Left colon (tissue), 2 donors: Measurements from ENCODE around the gene SLC37A1. TPM values are rescaled to one million over a fixed set of nuclear protein-coding genes. Genes with fewer than 3 reads are reported as not detected.
A peak's percentile ranks its signal among the peaks of the same experiment; 100 is the strongest.

Experiments used
- ATAC-seq: fragments of 200-7000 bp; cut with Tn5 transposase; one replicate; pipeline ENCODE4 v1.9.1; 2020; ENCODE audit warnings: mild to moderate bottlenecking, moderate library complexity
- DNase-seq, 2 donors: peaks; one replicate each; pipeline ENCODE4 v3.0.0-alpha.2; 2020
- intact Hi-C, 2 donors: fragments of 100-400 bp; cut with DNase I in 1 of 2; cut with micrococcal nuclease in 1 of 2; formaldehyde crosslinking; loops; one replicate each; pipeline versions ENCODE4 v1.11.2 to v1.14.0; 2022; cut with DNase I, micrococcal nuclease
- total RNA-seq, 2 donors: library from RNA; stranded (reverse); fragmentation: NEBNext Ultra II Directional; extraction: Animal tissue kit (Norgen Biotek cat#: 25700); gene quantifications; one replicate each; pipeline ENCODE4 v1.2.1, GENCODE V29; 2021
- donor health status: DM: no; HTN: no; CAD: no.
- donor health status: DM: yes; HTN: yes; CAD: no.

The SLC37A1 gene
- total RNA-seq, 2 donors from 2014 or later = 63.5 to 171 TPM

DNA sequence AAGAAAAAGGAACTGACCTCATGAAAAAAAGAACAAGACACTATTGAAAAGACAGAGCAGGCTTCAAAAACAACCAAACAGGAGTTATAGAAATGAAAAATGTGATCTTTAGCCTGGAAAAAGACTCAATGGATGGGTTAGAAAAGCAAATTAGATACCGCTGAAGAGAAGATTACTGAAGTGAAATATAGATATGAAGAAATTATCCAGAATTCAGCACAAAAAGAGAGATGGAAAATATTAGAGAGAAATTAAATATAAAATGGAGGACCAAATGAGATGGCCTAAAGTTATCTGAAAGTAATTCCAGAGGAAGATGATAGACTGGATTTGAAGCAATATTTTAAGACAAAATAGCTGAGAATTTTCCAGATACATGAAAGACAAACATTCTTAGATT, 63.0 kb downstream of the SLC37A1 start:
- no peak for ATAC-seq
- no peak for DNase-seq
- intact Hi-C loops = no loop called here

DNA sequence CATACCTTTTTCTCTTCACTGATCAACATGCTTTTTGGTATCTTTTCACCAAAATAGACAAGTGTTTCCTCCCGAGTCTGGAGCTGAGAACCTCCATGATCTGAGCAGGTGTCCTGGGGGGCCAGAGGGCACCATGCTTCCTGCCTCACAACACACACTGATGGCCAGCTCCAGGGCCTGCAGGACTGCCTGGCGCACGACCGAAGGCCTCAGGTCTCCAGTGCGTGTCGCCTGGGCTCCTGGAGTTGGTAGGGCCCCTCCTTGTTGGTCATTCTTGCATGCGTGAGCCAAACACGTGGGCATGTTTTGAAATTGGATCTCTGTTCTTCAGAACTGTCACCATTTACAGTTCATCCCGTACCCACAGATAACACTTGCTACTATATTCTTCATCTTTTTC, 64.4 kb downstream of the SLC37A1 start:
- DNase-seq (peak in 1 of 2 donors; percentile 22), ATAC-seq (no peak)
- intact Hi-C loops = no loop called here

DNA sequence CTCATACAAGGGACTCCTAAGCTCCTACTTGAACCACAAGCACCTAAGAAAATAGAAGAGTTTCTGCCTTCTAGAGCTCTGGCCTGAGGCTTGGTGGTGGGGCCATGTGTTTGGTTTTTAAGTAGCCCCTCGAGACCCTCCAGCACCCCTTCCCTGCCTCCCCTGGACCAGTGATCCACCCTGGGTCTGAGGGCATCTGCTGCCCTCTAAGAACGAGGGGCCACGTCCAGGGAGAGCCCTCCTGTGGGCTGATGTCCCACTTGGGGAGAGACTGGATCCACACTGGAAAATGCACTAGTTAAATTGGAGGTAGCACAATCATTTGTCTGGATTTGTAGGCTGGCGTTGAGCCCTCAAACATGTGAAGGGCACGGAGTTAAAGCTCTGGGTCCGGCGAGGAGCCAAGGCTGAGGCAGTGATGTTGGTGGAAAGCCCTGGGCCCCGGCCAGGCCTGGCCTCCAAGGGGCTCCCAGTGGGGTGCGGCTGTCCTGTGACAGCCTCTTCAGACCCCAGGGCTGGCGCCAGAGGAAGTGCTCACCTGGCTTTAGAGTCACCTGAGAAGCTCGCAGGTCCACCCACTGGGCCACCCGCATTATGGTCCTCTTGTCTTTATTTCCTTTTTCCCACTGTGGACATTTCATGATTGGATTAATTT, 65.2 kb downstream of the SLC37A1 start:
- peak in 1 of 2 donors; percentile 12 for DNase-seq
- ATAC-seq = peak; percentile 7
- intact Hi-C loops = no loop called here

DNA sequence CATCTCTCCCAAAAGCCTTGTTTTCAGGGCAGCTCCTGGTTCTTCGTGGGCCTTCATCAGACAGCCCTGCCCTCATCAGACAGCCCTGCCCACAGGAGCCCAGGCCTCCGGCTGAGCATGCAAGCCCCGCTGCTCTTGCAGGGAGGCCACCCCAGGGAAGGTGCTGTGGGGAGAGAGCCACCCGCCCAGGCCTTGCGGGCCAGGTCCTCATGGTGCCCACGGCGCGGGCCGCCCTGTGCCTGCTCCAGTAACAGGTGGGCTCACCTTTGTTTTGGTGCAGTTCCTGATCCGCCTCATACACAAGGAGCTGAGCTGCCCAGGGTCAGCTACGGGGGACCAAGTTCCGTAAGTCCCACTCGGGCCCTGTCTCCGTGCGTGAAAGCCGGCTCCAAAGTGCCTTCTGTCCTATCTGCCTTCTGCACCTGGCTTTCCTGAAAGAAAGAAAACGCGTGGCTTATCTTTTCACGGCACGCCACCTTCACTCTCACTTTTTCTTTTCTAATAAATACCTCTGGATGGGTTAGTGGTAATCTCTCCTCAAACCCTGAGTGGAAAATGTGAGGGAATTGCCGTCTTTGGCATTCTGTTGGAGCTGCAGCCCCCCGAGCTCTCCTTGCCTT, 65.9 kb downstream of the SLC37A1 start:
- no peak for DNase-seq
- intact Hi-C loops = no loop called here

DNA sequence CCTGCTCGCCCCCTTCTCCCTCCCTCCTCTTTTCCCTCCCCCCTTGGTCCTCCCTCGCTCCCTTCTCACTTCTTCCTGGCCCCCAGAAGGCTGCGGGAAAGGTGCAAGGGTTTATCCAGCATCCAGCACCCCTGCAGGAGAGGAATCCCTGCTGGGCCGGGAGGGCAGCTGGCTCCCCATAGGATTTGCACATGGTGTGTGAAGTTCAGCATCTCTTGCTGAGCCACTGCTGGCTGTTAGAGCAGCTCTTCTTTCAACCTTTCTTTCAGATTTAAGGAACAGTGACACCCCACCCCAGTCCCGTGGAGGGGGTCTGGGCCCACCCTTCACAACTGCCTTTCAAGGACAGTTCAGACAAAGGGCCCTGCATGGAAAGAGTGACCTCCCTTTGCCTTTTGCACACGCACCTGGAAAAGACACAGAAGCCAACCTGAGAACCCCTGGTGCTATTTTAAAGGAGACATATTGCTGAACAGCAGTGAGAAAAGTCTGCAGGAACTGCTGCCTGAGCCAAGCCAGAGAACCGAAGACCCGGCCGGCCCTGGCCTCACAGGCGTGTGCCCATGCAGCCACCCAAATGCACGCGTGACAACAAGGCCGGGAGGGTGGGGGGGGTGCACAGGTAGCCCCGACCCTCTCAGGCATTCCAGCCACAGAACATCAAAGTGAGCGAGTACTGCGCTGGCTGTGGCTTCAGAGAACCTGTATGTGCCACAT, 66.6 kb downstream of the SLC37A1 start:
- intact Hi-C loops = no loop called here
- DNase-seq = peak in 1 of 2 donors; percentile 10
- ATAC-seq = no peak

More for the DNA sequence above, 65.9 kb downstream of the SLC37A1 start:
- ATAC-seq = peak; percentile 54

DNA sequence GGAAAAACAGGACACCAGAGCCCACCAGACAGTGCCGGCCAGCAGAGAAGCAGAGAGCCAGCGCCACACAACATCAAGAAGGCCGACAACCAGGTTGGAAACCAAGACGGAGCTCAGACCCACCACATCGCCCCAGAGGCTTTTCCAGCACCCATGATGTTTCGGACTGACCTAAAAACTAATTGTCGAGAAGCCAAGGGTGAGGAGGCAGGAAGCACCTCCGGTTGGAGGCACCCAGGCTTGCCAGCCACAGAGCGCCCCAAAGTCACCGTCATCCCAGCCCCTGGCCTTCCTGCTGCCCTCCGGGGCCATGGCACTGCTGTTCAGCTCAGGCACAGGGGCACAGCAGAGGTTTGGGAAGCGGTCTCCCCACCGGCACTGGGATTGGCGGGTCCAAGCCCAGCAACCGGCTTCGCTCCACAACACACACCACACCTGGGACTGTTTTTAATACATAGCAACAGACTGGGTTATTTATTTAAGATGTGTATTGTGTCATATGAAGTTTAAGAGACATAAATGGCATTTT, 67.2 kb downstream of the SLC37A1 start:
- intact Hi-C loops = no loop called here
- DNase-seq = peak in 1 of 2 donors; percentile 16

DNA sequence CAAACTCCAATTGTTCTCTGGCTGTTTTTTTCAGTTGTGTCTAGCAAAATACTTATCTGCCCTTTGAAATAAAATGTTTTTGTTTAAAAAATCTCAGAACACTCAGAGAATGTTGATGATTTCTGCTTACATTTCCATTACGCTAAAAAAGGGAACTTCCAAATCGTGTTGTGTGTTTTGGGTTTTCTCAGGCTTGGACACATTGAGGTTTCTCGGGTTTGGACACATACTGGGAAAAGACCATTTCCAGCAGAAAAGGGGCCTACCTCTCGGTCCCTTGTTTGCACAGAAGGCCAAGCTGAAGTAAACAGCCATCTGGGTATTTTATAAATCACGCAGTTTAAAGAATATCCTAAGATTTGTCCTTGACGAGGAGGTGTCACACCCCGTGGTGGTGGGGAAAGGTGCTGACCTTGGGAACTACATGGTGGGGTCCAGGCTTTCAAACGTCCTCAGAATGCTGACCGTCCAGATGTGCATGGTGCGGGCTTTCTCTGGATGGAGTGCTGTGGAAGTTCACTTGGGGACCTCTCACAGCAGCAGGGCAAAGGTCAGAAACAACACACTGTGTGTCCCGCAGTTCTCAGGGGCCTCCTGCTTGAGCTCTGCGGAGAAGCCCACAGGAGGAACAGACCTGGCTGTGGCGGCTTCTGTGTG, 67.8 kb downstream of the SLC37A1 start:
- intact Hi-C loops = no loop called here
- DNase-seq (peak in 1 of 2 donors; percentile 14), ATAC-seq (no peak)

More for the DNA sequence above, 67.2 kb downstream of the SLC37A1 start:
- ATAC-seq = no peak

DNA sequence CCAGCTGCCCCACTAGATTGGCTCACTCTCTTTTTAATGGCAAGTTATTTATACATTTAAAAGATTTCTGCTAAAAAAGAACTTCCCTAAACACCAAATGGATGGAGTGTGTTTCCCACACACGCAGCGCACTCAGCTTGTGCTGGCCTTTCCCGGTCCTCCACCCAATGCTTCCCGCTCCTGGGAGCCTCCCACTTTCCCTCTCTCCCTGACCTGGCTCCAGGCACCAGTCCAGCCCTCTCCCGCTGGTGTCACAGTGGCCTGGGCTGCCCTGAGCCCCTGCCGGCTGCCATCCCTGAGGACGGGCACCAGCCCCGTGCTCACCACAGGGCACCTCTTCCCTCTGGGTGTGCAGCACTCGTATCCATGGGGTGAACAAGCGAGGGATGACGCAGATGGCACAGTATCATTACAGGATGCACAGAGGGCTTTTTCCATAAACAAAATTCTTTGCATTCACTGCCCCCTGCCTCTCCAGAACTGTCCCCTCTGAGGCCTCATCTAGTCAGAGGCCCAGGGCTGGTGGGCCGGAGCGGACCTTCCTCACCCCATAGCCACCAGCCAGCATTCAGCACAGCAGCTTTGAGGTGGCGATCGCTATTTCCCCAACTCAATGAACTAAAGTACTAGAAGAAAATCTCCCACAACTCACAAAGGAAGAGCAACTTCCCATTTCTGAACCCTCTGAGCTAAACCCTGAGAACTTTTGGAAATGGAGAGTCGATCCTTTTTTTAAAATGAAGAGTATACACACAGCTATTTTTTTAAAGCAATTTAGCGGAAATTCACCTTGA, 68.5 kb downstream of the SLC37A1 start:
- peak in 1 of 2 donors; percentile 18 for DNase-seq

DNA sequence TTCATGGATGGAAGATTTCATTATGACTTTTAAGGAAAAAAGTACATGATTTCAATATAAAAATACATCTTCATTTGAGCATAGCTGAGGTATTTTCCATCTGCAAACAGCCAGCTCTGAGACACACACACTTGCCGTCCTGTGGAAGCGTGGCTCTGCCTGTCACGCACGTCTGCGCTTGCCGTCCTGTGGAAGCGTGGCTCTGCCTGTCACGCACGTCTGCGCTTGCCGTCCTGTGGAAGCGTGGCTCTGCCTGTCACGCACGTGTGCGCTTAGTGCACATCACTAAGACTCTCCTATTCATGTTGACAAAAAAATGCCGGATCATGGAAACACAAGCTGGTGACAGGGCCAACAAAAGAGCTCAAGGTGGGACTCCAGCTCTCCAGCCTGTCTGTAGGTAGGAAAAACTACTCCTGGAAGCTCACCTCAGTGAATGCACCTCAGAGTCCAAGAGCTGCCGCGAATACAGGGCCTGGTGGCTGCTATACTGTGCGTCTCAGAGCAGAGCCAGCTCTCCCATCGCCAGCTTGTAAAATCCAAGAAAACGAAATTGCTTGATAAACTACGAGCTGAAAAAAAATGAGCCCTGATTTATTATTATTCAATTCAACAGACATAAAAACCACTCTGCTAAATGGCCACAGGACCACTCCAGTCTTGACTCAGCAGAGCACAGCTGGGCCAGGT, 69.3 kb downstream of the SLC37A1 start:
- ATAC-seq (no peak), DNase-seq (no peak)
- intact Hi-C loops = no loop called here

More for the DNA sequence above, 68.5 kb downstream of the SLC37A1 start:
- ATAC-seq = peak; percentile 8
- intact Hi-C loops = no loop called here

DNA sequence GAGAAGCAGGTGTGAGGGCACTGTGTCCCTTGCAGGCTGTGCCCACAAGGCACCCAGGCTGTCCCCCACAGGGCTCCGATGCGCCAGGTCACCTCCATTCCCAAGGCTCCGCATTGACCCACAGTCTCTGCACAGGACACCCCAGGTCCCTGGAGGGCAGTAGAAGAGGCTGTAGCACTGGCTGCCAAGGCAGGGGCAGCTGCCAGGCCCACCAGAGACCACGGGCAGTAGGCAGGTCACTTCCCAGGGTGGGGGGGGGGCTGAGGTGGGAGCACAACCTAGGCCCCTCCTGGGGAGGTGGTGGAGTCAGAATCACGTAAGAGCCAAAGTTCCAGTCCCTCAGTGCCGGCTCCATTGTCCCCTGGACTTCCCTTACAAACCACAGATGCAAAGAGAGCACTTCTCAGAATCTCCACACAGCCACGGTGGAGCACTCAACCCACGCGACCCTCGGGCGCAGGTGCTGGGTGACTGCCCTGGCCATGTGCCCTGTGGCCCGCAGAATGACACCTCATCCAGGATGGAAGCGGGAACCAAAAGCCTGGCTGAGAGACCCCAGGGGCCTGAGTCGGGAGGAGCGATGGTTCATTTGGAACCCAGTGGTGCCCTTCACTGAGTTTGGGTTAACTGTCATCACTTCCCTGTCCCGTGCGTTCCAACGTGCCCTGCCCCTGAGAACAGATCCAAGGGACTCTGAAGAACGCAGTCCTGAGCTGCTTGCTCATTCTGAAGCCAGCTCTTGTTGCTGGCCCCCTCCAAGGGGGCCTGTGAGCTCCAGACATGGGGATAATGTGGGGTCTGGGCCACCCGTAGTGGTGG, 70.0 kb downstream of the SLC37A1 start:
- intact Hi-C loops = no loop called here
- peak in 1 of 2 donors; percentile 20 for DNase-seq
- ATAC-seq = peak; percentile 8

DNA sequence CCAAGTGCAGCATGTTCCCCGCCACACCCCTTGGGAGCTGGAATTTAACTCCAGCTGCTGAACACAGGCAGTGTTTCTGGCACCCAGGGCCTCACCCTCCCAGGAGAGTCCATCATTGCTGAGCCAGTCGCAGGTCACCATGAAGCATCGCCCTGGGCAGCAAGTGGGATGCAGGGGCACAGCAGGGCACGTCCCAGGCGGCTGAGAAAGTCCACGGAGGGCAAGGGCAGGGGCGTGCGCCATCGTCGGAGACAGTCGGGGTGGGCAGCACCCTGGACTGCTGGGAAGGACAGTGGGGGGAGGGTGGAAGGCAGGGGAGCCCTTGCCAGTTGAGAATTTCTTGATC, 70.6 kb downstream of the SLC37A1 start:
- DNase-seq = peak in 1 of 2 donors; percentile 9
- peak; percentile 3 for ATAC-seq
- intact Hi-C loops = no loop called here

DNA sequence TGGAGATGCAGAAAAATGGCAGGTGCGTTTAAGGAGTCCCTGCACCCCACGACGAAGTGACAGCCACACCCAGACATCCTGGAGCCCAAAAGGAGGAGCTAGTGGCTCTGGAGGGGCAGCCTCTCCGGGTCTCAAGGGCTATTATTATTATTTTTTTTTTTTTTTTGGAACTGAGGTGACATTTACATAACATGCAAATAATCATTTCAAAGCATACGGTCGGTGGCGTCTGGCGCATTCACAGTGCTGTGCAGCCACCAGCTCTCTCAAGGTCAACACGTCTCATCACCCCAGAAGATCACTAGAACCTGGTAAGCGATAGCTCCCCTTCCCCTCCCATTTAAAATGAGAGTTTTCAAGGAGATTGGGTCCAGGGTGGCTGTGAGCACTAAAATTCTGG, 72.2 kb downstream of the SLC37A1 start:
- intact Hi-C loops = no loop called here
- DNase-seq = no peak
- no peak for ATAC-seq

DNA sequence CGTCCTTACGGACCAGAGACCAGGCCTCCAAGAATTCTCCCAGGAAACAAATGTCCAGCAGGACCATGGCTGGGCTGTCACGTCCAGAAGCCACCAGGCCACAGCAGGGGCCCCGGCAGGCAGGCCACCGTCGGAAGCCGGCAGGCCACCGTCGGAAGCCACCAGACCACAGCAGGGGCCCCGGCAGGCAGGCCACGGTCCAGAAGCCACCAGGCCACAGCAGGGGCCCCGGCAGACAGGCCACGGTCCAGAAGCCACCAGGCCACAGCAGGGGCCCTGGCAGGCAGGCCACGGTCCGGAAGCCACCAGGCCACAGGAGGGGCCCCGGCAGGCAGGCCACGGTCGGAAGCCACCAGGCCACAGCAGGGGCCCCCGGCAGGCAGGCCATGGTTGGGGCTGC, 72.8 kb downstream of the SLC37A1 start:
- ATAC-seq = peak; percentile 10
- intact Hi-C loops = no loop called here
- DNase-seq = no peak

DNA sequence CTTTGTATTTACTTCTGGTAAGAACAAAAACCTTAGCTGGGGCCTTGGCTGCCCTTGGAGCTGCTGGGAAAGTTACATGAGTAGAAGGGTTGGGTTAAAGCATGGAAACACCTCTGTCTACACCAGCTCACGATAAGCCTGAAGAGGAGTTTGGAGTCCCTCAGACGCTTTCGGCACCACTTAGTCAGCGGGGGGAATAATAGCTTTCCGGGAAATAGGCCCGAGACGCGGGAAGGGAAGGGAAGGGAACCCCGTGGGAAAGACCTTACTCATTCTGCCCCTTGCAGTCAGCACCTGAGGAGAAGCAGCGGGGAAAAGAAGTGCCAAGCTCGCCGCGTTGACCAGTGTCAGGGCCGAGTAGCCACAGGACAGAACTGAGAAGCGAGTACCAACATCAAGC, 73.4 kb downstream of the SLC37A1 start:
- DNase-seq (peak in 1 of 2 donors; percentile 15), ATAC-seq (no peak)
- intact Hi-C loops = no loop called here

DNA sequence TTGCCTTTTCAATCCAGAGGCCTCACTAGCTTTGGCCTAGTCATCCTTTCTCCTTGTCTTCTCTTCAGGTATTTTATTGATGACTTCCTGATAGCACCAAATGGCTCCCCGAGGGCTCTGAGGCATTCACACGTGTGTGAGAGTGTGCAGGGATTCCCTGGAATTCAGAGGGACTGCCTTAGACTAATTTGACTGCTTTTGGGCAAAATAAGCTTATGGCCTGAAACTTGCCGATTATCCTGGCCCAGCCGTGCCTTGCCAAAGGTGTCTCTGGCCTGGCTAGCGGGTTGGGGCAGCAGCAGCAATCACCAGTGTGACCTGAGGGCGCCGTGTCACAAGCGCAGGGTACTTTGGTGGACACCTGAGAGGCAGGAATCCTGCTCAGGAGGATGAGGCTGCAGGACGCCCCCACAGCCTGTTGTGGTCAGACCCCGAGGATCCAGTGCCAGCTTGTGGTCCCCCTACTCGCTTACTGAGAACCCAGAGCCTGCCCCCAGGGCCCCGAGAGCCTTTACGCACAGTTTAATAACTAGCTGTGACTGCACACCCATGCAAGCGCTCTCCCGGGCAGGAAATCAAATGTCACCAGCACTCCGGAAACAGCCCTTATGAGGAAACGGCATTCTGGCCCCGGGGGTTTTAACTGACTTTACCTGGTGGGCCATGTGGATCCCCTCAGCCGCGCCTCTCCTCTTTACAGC, 76.9 kb downstream of the SLC37A1 start:
- DNase-seq = no peak
- no peak for ATAC-seq
- intact Hi-C loops = no loop called here

DNA sequence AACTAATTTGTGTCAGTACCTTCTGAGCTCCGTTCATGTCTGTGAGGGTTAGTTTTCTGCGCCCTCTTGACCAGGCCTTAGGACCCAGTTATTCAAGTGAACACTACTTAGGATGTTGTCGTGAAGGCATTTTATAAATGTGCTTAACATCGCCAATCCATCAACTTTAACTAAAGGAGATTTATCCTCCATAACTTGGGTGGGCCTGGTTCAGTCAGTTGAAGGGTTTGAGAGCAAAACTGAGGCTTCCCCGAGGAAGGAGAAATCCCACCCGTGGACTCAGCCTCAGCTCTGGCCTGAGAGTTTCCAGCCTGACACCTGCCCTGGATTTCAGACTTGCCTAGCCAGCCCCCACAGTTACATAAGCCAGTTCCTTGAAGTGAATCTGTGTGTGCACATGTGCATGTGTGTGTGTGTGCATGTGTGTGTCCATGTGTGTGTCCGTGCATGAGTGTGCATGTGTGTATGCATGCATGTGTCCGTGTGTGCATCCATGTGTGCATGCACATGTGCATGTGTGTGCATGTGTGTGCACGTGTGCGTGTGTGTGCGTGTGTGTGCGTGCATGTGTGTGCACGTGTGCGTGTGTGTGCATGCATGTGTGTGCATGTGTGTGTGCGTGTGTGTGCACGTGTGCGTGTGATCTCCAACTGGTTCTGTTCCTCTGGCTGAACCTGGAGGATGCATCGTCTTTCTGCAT, 77.7 kb downstream of the SLC37A1 start:
- DNase-seq (no peak), ATAC-seq (no peak)
- intact Hi-C loops = no loop called here
